GM19452 (cell line): ENCODE results near the gene ANXA10.

Source experiments
- ATAC-seq: cut with Tn5 transposase; IDR thresholded peaks from one replicate; pipeline ENCODE4 v1.9.1; 2021; ENCODE audit not compliant: unreplicated experiment

ANXA10 gene

GRCh38 chr4:168221301-168221700 is 129.0 kb downstream of the ANXA10 start:
- no peak for ATAC-seq
